PC-9 (cell line): Measurements from ENCODE around the gene PRKCA.

ENCODE experiments used
- EZH2 ChIP-seq: fragments of 200-600 bp; sonication (generic); IDR thresholded peaks from 2 replicates; pipeline ENCODE4 v1.8.0; 2017; ENCODE audit warnings: antibody characterized with exemption, low read depth
- TF ChIP-seq, protein P1 (sequence below): fragments of 200-600 bp; sonication (generic); conservative IDR thresholded peaks from 2 replicates; pipeline ENCODE4 v1.6.1; 2017; ENCODE audit warnings: mixed run types, antibody characterized with exemption, mild to moderate bottlenecking, moderate library complexity

DNA sequence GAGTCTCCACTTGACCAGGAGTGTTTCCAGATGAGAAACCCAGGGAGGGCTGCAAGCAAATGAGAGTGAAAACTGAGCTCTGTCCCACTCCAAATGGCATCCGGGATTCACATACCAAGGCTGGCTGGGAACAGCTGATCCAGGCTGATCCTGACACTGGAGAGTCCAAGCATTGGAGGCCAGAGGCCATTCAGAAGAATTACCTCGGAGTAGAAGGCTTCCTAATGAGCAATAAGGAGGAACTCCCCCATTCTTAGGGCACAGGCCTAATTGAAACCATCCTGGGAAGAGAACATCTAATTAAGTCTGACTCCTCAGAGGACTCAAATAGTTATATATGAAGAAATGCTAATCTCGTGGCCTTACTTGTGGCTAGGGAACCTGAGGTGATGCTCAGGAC is 142.8 kb downstream of the PRKCA start:
- TF ChIP-seq, protein P1, sequence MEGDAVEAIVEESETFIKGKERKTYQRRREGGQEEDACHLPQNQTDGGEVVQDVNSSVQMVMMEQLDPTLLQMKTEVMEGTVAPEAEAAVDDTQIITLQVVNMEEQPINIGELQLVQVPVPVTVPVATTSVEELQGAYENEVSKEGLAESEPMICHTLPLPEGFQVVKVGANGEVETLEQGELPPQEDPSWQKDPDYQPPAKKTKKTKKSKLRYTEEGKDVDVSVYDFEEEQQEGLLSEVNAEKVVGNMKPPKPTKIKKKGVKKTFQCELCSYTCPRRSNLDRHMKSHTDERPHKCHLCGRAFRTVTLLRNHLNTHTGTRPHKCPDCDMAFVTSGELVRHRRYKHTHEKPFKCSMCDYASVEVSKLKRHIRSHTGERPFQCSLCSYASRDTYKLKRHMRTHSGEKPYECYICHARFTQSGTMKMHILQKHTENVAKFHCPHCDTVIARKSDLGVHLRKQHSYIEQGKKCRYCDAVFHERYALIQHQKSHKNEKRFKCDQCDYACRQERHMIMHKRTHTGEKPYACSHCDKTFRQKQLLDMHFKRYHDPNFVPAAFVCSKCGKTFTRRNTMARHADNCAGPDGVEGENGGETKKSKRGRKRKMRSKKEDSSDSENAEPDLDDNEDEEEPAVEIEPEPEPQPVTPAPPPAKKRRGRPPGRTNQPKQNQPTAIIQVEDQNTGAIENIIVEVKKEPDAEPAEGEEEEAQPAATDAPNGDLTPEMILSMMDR, result no peak
- TF ChIP-seq EZH2, result no peak
